ENCODE measurements around the gene CACNA2D3.

- TF ChIP-seq CTCF (IDR thresholded peaks at IDR 0.05) (no peak), POLR2A (IDR thresholded peaks at IDR 0.05) (no peak)
Observed at GRCh38 chr3:54312156-54312899, 190.0 kb downstream of the CACNA2D3 start.

Data from tibial nerve (tissue), 3 donors.